Pericardium fibroblast (primary cell): Measurements from ENCODE around the gene FOXL2NB. TPM values are rescaled to one million over a fixed set of nuclear protein-coding genes. Genes with fewer than 3 reads are reported as not detected.

Experiments
- total RNA-seq: library from RNA; depleted of rRNA; stranded (reverse); fragments of >200 nt; gene quantifications from 2 replicates; pipeline ENCODE4 v1.2.3, GENCODE V29; 2015

FOXL2NB gene
- total RNA-seq = not detected in 2 replicates

DNA sequence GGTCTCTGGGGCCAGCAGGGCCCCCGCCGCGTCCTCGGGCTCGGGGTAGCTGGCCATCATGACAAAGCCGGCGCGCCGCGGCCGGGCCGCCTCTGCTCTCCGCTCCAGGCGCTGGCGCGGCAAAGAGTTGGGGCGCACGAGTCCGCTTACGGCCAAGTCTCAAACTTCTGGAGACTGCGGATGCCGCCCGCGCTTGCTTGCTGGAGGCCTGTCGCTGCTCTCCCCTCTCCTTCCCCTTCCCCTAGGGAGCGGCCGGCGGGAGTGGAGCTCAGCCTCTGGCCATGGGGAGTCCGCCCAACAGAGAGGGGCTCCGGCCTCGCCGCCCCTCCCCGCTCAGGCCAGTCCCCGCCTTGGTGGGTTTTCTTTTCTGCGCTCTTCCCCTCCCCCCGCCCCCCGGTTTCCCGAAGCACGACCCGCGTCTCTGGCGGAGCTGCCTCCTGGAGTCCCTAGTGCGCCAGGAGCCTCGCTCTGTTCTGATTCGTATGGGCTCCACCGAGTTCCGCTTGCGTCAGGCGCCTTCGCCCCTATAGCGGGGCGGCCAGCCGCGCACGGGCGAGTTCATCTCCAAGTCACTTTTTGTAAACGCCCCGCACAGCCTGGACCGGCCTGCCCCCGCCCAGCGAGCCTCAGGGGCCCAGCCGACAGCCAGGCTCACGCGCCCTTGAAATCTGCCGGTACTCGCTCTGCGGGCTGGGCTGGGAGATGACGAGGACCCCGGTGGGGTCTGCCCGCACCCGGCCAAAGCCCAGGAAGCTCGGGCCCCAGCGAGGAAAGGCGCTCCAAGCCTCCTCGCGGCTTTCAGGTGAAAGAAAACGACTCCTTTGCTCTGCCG, at the start of gene FOXL2NB, which contains the start of gene FOXL2:
FOXL2NB (plus strand) TSS at position 555 of the 832 bp plus-strand sequence; CDS start at position 703, 148 bp downstream.
FOXL2 (minus strand) TSS at position 475 of the 832 bp plus-strand sequence; CDS start at position 60, 415 bp downstream.

Other genes starting within 250 kb of the FOXL2NB start
- gene PIK3CB, start 112.3 kb upstream of the FOXL2NB start, total RNA-seq = 1.6 and 2.9 TPM in 2 replicates
- gene FOXL2, start 80 bp upstream of the FOXL2NB start, total RNA-seq = 0.12 TPM in 1 of 2 replicates, not detected in the other
- not detected in 2 replicates for gene PRR23A, start 59.1 kb downstream of the FOXL2NB start, total RNA-seq
- not detected in 2 replicates for gene PRR23B, start 73.7 kb downstream of the FOXL2NB start, total RNA-seq
- gene PRR23C, start 97.7 kb downstream of the FOXL2NB start, total RNA-seq = not detected in 2 replicates